ENCODE results near the gene PNKD.

The PNKD gene

GRCh38 chr2:218293715-218294429, 23.6 kb downstream of the PNKD start:
- no peaks in the 10 kb centered on the region for H3K27me3 ChIP-seq (ENCODE audit: control insufficient read depth, insufficient read depth, low read length)
- H3K27ac ChIP-seq (ENCODE audit: low read length), result no peak overlapping the region
- WGBS (ENCODE audit: insufficient coverage, insufficient read length), result no CpG with 5 or more reads among the region's 5 CpGs
- no peaks in the 10 kb centered on the region for H3K36me3 ChIP-seq (ENCODE audit: control insufficient read depth, insufficient read depth, low read length)
- peaks cover 2% of the 10 kb centered on the region; the same call in 1 of the 2 replicates for H3K4me1 ChIP-seq (ENCODE audit: control insufficient read depth, insufficient read depth, low read length)
- DNase-seq (ENCODE audit: low read depth, low spot score), result no peak
- H3K9me3 ChIP-seq (ENCODE audit: control insufficient read depth, insufficient read depth, low read length), result no peaks in the 10 kb centered on the region
- H3K4me3 ChIP-seq (ENCODE audit: low read length), result no peak overlapping the region

- no peak for DNase-seq (ENCODE audit: low read depth, low spot score)
- no CpG with 5 or more reads among the region's 5 CpGs for WGBS (ENCODE audit: insufficient coverage, insufficient read length)
- Histone ChIP-seq H3K4me1 (ENCODE audit: control insufficient read depth, insufficient read depth, low read length) (peaks cover 2% of the 10 kb centered on the region; the same call in 1 of the 2 replicates), H3K9me3 (ENCODE audit: control insufficient read depth, insufficient read depth, low read length) (no peaks in the 10 kb centered on the region), H3K27me3 (ENCODE audit: control insufficient read depth, insufficient read depth, low read length) (no peaks in the 10 kb centered on the region), H3K4me3 (ENCODE audit: low read length) (no peak overlapping the region), H3K27ac (ENCODE audit: low read length) (no peak overlapping the region), H3K36me3 (ENCODE audit: control insufficient read depth, insufficient read depth, low read length) (no peaks in the 10 kb centered on the region)
These were observed 24.2 kb downstream of the PNKD start for GRCh38 chr2:218294430-218295022.

- no peak for DNase-seq (ENCODE audit: low read depth, low spot score)
- Histone ChIP-seq H3K36me3 (ENCODE audit: control insufficient read depth, insufficient read depth, low read length) (no peaks in the 10 kb centered on the region), H3K27ac (ENCODE audit: low read length) (no peak overlapping the region), H3K4me3 (ENCODE audit: low read length) (no peak overlapping the region), H3K4me1 (ENCODE audit: control insufficient read depth, insufficient read depth, low read length) (peaks cover 2% of the 10 kb centered on the region; the same call in 1 of the 2 replicates), H3K27me3 (ENCODE audit: control insufficient read depth, insufficient read depth, low read length) (no peaks in the 10 kb centered on the region), H3K9me3 (ENCODE audit: control insufficient read depth, insufficient read depth, low read length) (no peaks in the 10 kb centered on the region)
- WGBS (ENCODE audit: insufficient coverage, insufficient read length), result no CpG with 5 or more reads among the region's 7 CpGs
These were observed 24.7 kb downstream of the PNKD start for GRCh38 chr2:218295029-218295428.

DNA sequence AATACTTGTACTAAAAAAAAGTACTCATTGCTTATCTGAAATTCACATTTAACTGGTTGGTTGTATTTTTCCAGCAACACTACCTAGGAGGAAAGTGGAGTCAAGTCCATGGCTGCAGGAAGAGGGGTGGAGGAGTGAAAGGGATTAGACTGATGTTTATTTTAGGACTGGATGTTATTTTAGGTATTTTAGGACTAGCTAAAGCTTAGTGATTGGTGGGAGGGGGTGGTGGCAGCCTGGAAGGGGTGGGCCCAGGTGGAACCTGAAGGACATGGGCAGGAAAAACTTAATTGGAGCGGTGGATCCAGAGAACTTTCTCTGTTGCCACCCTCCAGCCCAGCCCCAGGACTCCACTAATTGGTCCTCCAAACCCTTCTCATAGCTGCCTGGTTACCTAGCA, 25.9 kb downstream of the PNKD start:
- Histone ChIP-seq H3K9me3 (ENCODE audit: control insufficient read depth, insufficient read depth, low read length) (no peaks in the 10 kb centered on the region), H3K27me3 (ENCODE audit: control insufficient read depth, insufficient read depth, low read length) (no peaks in the 10 kb centered on the region), H3K4me3 (ENCODE audit: low read length) (no peak overlapping the region), H3K27ac (ENCODE audit: low read length) (no peak overlapping the region), H3K4me1 (ENCODE audit: control insufficient read depth, insufficient read depth, low read length) (peaks cover 2% of the 10 kb centered on the region; the same call in 1 of the 2 replicates), H3K36me3 (ENCODE audit: control insufficient read depth, insufficient read depth, low read length) (no peaks in the 10 kb centered on the region)
- DNase-seq (ENCODE audit: low read depth, low spot score), result no peak
- no CpG with 5 or more reads among the region's 1 CpG for WGBS (ENCODE audit: insufficient coverage, insufficient read length)

- H3K36me3 ChIP-seq (ENCODE audit: control insufficient read depth, insufficient read depth, low read length), result no peaks in the 10 kb centered on the region
- H3K4me1 ChIP-seq (ENCODE audit: control insufficient read depth, insufficient read depth, low read length), result peaks cover 2% of the 10 kb centered on the region; the same call in 1 of the 2 replicates
- no peaks in the 10 kb centered on the region for H3K27me3 ChIP-seq (ENCODE audit: control insufficient read depth, insufficient read depth, low read length)
- H3K4me3 ChIP-seq (ENCODE audit: low read length), result no peak overlapping the region
- no CpG with 5 or more reads among the region's 7 CpGs for WGBS (ENCODE audit: insufficient coverage, insufficient read length)
- no peaks in the 10 kb centered on the region for H3K9me3 ChIP-seq (ENCODE audit: control insufficient read depth, insufficient read depth, low read length)
- no peak for DNase-seq (ENCODE audit: low read depth, low spot score)
- H3K27ac ChIP-seq (ENCODE audit: low read length), result no peak overlapping the region
These were observed 26.5 kb downstream of the PNKD start for GRCh38 chr2:218296847-218297246.

DNA sequence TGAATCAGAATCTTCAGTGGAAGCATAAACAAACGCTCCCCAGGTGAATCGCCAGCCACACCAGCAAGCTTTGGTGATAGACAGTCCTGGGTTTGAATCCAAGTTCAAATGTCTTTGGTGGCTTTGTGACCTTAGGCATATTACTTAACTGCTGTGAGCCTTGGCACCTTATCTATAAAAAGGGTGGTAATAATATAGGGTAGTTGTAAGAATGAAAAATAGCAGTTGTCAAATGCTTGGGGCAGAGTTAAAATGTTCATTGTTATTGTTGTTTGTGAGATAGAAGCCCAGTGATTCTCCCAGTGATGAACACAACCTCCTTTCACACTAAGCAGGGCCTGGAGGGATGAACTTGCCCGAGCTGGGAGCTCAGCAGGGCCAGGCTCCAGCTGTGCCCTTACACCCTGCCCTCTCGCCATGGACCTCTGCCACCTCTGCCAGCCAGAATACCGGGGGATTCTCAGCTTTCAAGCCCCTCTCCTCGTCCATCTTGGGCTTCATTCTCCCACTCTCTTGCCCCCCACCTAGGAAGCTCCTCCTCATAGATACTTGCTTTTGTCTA, 28.1 kb downstream of the PNKD start:
- WGBS (ENCODE audit: insufficient coverage, insufficient read length), result no CpG with 5 or more reads among the region's 6 CpGs
- Histone ChIP-seq H3K36me3 (ENCODE audit: control insufficient read depth, insufficient read depth, low read length) (no peaks in the 10 kb centered on the region), H3K4me1 (ENCODE audit: control insufficient read depth, insufficient read depth, low read length) (peaks cover 2% of the 10 kb centered on the region; the same call in 1 of the 2 replicates), H3K4me3 (ENCODE audit: low read length) (no peak overlapping the region), H3K27me3 (ENCODE audit: control insufficient read depth, insufficient read depth, low read length) (no peaks in the 10 kb centered on the region), H3K9me3 (ENCODE audit: control insufficient read depth, insufficient read depth, low read length) (no peaks in the 10 kb centered on the region), H3K27ac (ENCODE audit: low read length) (no peak overlapping the region)
- DNase-seq (ENCODE audit: low read depth, low spot score), result no peak

GRCh38 chr2:218300141-218300540, 29.8 kb downstream of the PNKD start:
- no peaks in the 10 kb centered on the region; the same call in 1 of the 2 replicates for H3K4me1 ChIP-seq (ENCODE audit: control insufficient read depth, insufficient read depth, low read length)
- H3K4me3 ChIP-seq (ENCODE audit: low read length), result no peak overlapping the region
- no peaks in the 10 kb centered on the region for H3K36me3 ChIP-seq (ENCODE audit: control insufficient read depth, insufficient read depth, low read length)
- H3K27ac ChIP-seq (ENCODE audit: low read length), result no peak overlapping the region
- no peaks in the 10 kb centered on the region for H3K9me3 ChIP-seq (ENCODE audit: control insufficient read depth, insufficient read depth, low read length)
- H3K27me3 ChIP-seq (ENCODE audit: control insufficient read depth, insufficient read depth, low read length), result no peaks in the 10 kb centered on the region
- WGBS (ENCODE audit: insufficient coverage, insufficient read length), result no CpG with 5 or more reads among the region's 4 CpGs
- DNase-seq (ENCODE audit: low read depth, low spot score), result no peak

GRCh38 chr2:218301176-218301819, 31.0 kb downstream of the PNKD start:
- peak; percentile 83 for DNase-seq (ENCODE audit: low read depth, low spot score)
- no CpG with 5 or more reads among the region's 9 CpGs for WGBS (ENCODE audit: insufficient coverage, insufficient read length)
- Histone ChIP-seq H3K9me3 (ENCODE audit: control insufficient read depth, insufficient read depth, low read length) (no peaks in the 10 kb centered on the region), H3K27ac (ENCODE audit: low read length) (no peak overlapping the region), H3K27me3 (ENCODE audit: control insufficient read depth, insufficient read depth, low read length) (no peaks in the 10 kb centered on the region), H3K36me3 (ENCODE audit: control insufficient read depth, insufficient read depth, low read length) (no peaks in the 10 kb centered on the region), H3K4me3 (ENCODE audit: low read length) (no peak overlapping the region), H3K4me1 (ENCODE audit: control insufficient read depth, insufficient read depth, low read length) (no peaks in the 10 kb centered on the region)

- no CpG with 5 or more reads among the region's 5 CpGs for WGBS (ENCODE audit: insufficient coverage, insufficient read length)
- H3K9me3 ChIP-seq (ENCODE audit: control insufficient read depth, insufficient read depth, low read length), result no peaks in the 10 kb centered on the region
These were observed 35.1 kb downstream of the PNKD start for GRCh38 chr2:218305383-218305782.

GRCh38 chr2:218306184-218306920, 36.0 kb downstream of the PNKD start:
- H3K27ac ChIP-seq (ENCODE audit: low read length), result no peak overlapping the region
- H3K4me3 ChIP-seq (ENCODE audit: low read length), result no peak overlapping the region
- H3K4me1 ChIP-seq (ENCODE audit: control insufficient read depth, insufficient read depth, low read length), result no peaks in the 10 kb centered on the region
- no peak for DNase-seq (ENCODE audit: low read depth, low spot score)
- no peaks in the 10 kb centered on the region for H3K36me3 ChIP-seq (ENCODE audit: control insufficient read depth, insufficient read depth, low read length)
- no peaks in the 10 kb centered on the region for H3K27me3 ChIP-seq (ENCODE audit: control insufficient read depth, insufficient read depth, low read length)
- no peaks in the 10 kb centered on the region for H3K9me3 ChIP-seq (ENCODE audit: control insufficient read depth, insufficient read depth, low read length)
- no CpG with 5 or more reads among the region's 9 CpGs for WGBS (ENCODE audit: insufficient coverage, insufficient read length)

More at GRCh38 chr2:218305383-218305782, 35.1 kb downstream of the PNKD start:
- no peak for DNase-seq (ENCODE audit: low read depth, low spot score)
- Histone ChIP-seq H3K36me3 (ENCODE audit: control insufficient read depth, insufficient read depth, low read length) (no peaks in the 10 kb centered on the region), H3K27me3 (ENCODE audit: control insufficient read depth, insufficient read depth, low read length) (no peaks in the 10 kb centered on the region), H3K27ac (ENCODE audit: low read length) (no peak overlapping the region), H3K4me3 (ENCODE audit: low read length) (no peak overlapping the region), H3K4me1 (ENCODE audit: control insufficient read depth, insufficient read depth, low read length) (no peaks in the 10 kb centered on the region)

Data from iPS DF 6.9 (cell line).